Ovary (tissue), 9 donors: Measurements from ENCODE around the gene F10. TPM values are rescaled to one million over a fixed set of nuclear protein-coding genes. Genes with fewer than 3 reads are reported as not detected.

ENCODE experiments used
- DNase-seq, 5 donors: peaks; one replicate each; pipeline ENCODE4 v3.0.0-alpha.2; 2019 to 2020
- H3K27ac ChIP-seq, 2 donors: fragments of 200-600 bp; one replicate each; pipeline versions ENCODE4 v1.5.1 to v1.8.0; 2019 to 2022
- H3K27me3 ChIP-seq: fragments of 200-600 bp; one replicate; pipeline ENCODE4 v1.8.0; 2022
- H3K36me3 ChIP-seq: fragments of 200-600 bp; sonication (generic); one replicate; pipeline ENCODE4 v1.5.1; 2019
- H3K4me1 ChIP-seq: one replicate; pipeline ENCODE4 v1.8.1; 2013; ENCODE audit warnings: mild to moderate bottlenecking, moderate library complexity; ENCODE audit not compliant: insufficient read depth
- H3K4me3 ChIP-seq: fragments of 200-600 bp; sonication (generic); one replicate; pipeline ENCODE4 v1.5.1; 2017
- H3K9me3 ChIP-seq, 2 donors: fragments of 200-600 bp in 1 of 2; sonication (generic) in 1 of 2; one replicate each; pipeline versions ENCODE4 v1.5.1 to v1.8.1; 2013 to 2019; ENCODE audit warnings: mild to moderate bottlenecking in 1 of 2, moderate library complexity in 1 of 2
- CTCF ChIP-seq, 3 donors: fragments of 450-650 bp in 2 of 3; fragments of 200-600 bp in 1 of 3; IDR thresholded peaks; one replicate each; pipeline versions ENCODE4 v1.5.1 to v1.8.0; 2016 to 2022; ENCODE audit warnings: antibody characterized with exemption in 3 of 3, mild to moderate bottlenecking in 1 of 3
- EP300 ChIP-seq: sonication (generic); formaldehyde crosslinking; IDR thresholded peaks from one replicate; pipeline ENCODE4 v1.6.1; 2017; ENCODE audit warnings: antibody characterized with exemption
- POLR2A ChIP-seq: fragments of 450-650 bp; IDR thresholded peaks from one replicate; pipeline ENCODE4 v1.6.1; 2017; ENCODE audit warnings: antibody characterized with exemption, mild to moderate bottlenecking, moderate library complexity
- WGBS, 3 donors: extraction: QIAGEN DNeasy Blood & Tissue Kit in 1 of 3; methylation state at CpG; one replicate each; pipeline versions ENCODE4 v1.1.5 to v1.1.7; 2013 to 2017; 5-methylcytosine and 5-hydroxymethylcytosine counted together
- intact Hi-C, 4 donors: fragments of 100-400 bp; cut with DNase I; formaldehyde crosslinking; loops; one replicate each; pipeline versions ENCODE4 v1.11.0 to v1.15.1; 2022 to 2023
- polyA plus RNA-seq, 2 donors: library from polyadenylated mRNA; stranded (reverse); fragments of 200-250 nt in 1 of 2; fragments of 350-450 nt in 1 of 2; fragmentation: Illumina TruSeq in 1 of 2; extraction: RNeasy Lipid Tissue Mini Kit (QIAGEN cat#74804) in 1 of 2; gene quantifications; one replicate each; pipeline ENCODE4 v1.2.3, GENCODE V29; 2013 to 2014
- total RNA-seq, 7 donors: library from RNA; depleted of rRNA in 2 of 7; stranded (reverse); fragments of >200 nt in 2 of 7; fragmentation: NEBNext Ultra II Directional in 3 of 7; extraction: Animal tissue kit (Norgen Biotek cat#: 25700) in 3 of 7; gene quantifications; one replicate each; pipeline versions ENCODE4 v1.1.0 to v1.2.4, GENCODE V29; 2016 to 2023
- donor health status: DM: no; HTN: no; CAD: no; lungs with moderate emphysema.
- donor health status: DM: no; HTN: no; CAD: no.
- donor health status: Bipolar disorder and iron deficiency.
- donor health status: DM: yes; HTN: yes; CAD: no.
- donor health status: DM: no; HTN: no; CAD: no.
- donor health status: DM: yes; HTN: yes; CAD: no.

The F10 gene
- total and polyA plus RNA-seq, 9 donors: 13.8 to 41.7 (median 28.3) TPM

GRCh38 chr13:113116206-113116800 is 6.3 kb upstream of the F10 start:
- Histone ChIP-seq H3K9me3 (no peaks in the 10 kb centered on the region), H3K27me3 (no peaks in the 10 kb centered on the region), H3K36me3 (no peaks in the 10 kb centered on the region), H3K4me3 (no peak overlapping the region), H3K4me1 (no peaks in the 10 kb centered on the region), H3K27ac (no peak overlapping the region)
- 81 to 84% (median 83%) methylated on average over 10 of the region's 10 CpGs for WGBS, 3 donors
- no peak for TF ChIP-seq EP300
- TF ChIP-seq CTCF (IDR thresholded peaks at IDR 0.05): no peak
- TF ChIP-seq POLR2A: no peak
- intact Hi-C loops: no loop called here
- peak in 1 of 5 donors; percentile 7 for DNase-seq

GRCh38 chr13:113116871-113117271 is 5.7 kb upstream of the F10 start:
- 90 to 93% (median 91%) methylated on average over 10 of the region's 10 CpGs for WGBS, 3 donors
- peaks cover under 1% of the 10 kb centered on the region for H3K4me1 ChIP-seq
- no peaks in the 10 kb centered on the region for H3K9me3 ChIP-seq
- H3K4me3 ChIP-seq: no peak overlapping the region
- intact Hi-C loops: no loop called here
- no peaks in the 10 kb centered on the region for H3K36me3 ChIP-seq
- no peak overlapping the region for H3K27ac ChIP-seq
- no peaks in the 10 kb centered on the region for H3K27me3 ChIP-seq
- no peak for TF ChIP-seq CTCF (IDR thresholded peaks at IDR 0.05)
- no peak for TF ChIP-seq EP300
- TF ChIP-seq POLR2A: no peak
- peak in 1 of 5 donors; percentile 5 for DNase-seq

- intact Hi-C loops: no loop called here
- H3K4me1 ChIP-seq: peaks cover 3% of the 10 kb centered on the region
- DNase-seq: peak in 3 of 5 donors; percentile 4 to 13 (median 6)
- H3K36me3 ChIP-seq: no peaks in the 10 kb centered on the region
- no peak for TF ChIP-seq POLR2A
- TF ChIP-seq CTCF (IDR thresholded peaks at IDR 0.05): no peak
- TF ChIP-seq EP300: no peak
- no peaks in the 10 kb centered on the region for H3K9me3 ChIP-seq
- no peak overlapping the region for H3K4me3 ChIP-seq
- no peaks in the 10 kb centered on the region for H3K27me3 ChIP-seq
- H3K27ac ChIP-seq: no peak overlapping the region
- whole genome bisulfite sequencing, 3 donors: 90 to 94% (median 91%) methylated on average over 26 of the region's 26 CpGs
Observed at GRCh38 chr13:113117335-113117872, 5.2 kb upstream of the F10 start.

- Histone ChIP-seq H3K4me1 (peaks cover 3% of the 10 kb centered on the region), H3K27me3 (no peaks in the 10 kb centered on the region), H3K4me3 (no peak overlapping the region), H3K36me3 (no peaks in the 10 kb centered on the region), H3K27ac (no peak overlapping the region), H3K9me3 (no peaks in the 10 kb centered on the region)
- 79 to 89% (median 82%) methylated on average over 9 of the region's 9 CpGs for WGBS, 3 donors
- intact Hi-C loops: no loop called here
- no peak for TF ChIP-seq CTCF (IDR thresholded peaks at IDR 0.05)
- TF ChIP-seq EP300: no peak
- TF ChIP-seq POLR2A: no peak
- DNase-seq: peak in 1 of 5 donors; percentile 8
Observed at GRCh38 chr13:113117911-113118260, 4.7 kb upstream of the F10 start.
